ENCODE results near the gene RAB2B. TPM values are rescaled to one million over a fixed set of nuclear protein-coding genes. Genes with fewer than 3 reads are reported as not detected.
A peak's percentile ranks its signal among the peaks of the same experiment; 100 is the strongest.

The RAB2B gene
- total RNA-seq, 1 experiment from 2014 or later, result 22.8 TPM

DNA sequence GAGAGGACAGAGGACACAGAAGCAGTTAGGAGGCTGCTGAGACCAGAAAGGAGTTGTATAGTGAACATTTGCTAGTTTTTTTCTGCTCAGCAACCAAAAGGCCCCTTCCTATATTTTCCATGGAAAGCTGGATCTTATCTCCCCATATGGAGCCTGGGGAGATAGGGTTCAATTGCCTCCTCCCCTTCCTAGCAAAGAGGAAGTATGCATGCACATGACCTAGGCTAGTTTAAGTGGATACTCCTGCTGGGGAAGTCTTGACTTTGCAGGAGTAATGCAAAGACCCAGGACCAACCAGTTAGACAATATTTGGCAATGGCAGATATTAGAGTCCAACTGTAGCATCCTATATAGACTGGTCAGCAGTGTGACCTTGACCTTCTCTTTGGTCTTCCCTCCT lies 35.9 kb downstream of the RAB2B start:
- no peak for DNase-seq (ENCODE audit: unreplicated experiment)
- no TSS peak for BruUV-seq (replicated peaks)
- no peak for TF ChIP-seq CTCF (IDR thresholded peaks at IDR 0.05; ENCODE audit: unreplicated experiment)
- ChIA-PET CTCF (interaction anchor here (1.2 kb wide), 1 partner anchor 14 kb away, joined by 3 read pairs; no protein-coding TSS in a partner anchor), POLR2A (no interaction called here)
- intact Hi-C loops (cut with micrococcal nuclease), result no loop called here
- no peaks in the 10 kb centered on the region for H3K27me3 Mint-ChIP-seq (ENCODE audit: insufficient read depth, unreplicated experiment)
- H3K4me3 Mint-ChIP-seq (ENCODE audit: unreplicated experiment), result no peak overlapping the region
- H3K9me3 Mint-ChIP-seq (ENCODE audit: unreplicated experiment), result no peaks in the 10 kb centered on the region
- H3K36me3 Mint-ChIP-seq (ENCODE audit: insufficient read depth, unreplicated experiment), result peaks cover 30% of the 10 kb centered on the region
- H3K27ac Mint-ChIP-seq (ENCODE audit: low read depth, unreplicated experiment), result no peak overlapping the region
- H3K4me1 Mint-ChIP-seq (ENCODE audit: insufficient read depth, unreplicated experiment), result peaks cover 19% of the 10 kb centered on the region

- no peaks in the 10 kb centered on the region for H3K9me3 Mint-ChIP-seq (ENCODE audit: unreplicated experiment)
- no peak for TF ChIP-seq CTCF (IDR thresholded peaks at IDR 0.05; ENCODE audit: unreplicated experiment)
- ChIA-PET POLR2A (interaction anchor here (0.6 to 5.5 kb wide), 19 partner anchors 9 to 424 kb away, joined by 3 to 138 read pairs (median 4); partner anchors contain the start of genes CHD8, METTL3, RAB2B and SUPT16H), CTCF (interaction anchor here (1.0 to 3.6 kb wide), 6 partner anchors 11 to 124 kb away, joined by 3 to 60 read pairs (median 4); partner anchors contain the start of gene CHD8)
- intact Hi-C loops (cut with micrococcal nuclease), result loop anchor here (2.0 kb wide), 1 partner anchor 18 kb away; no protein-coding TSS in a partner anchor
- H3K36me3 Mint-ChIP-seq (ENCODE audit: insufficient read depth, unreplicated experiment), result peaks cover 46% of the 10 kb centered on the region
- TSS peak; percentile 83 for BruUV-seq (replicated peaks)
- peak; percentile 99 for DNase-seq (ENCODE audit: unreplicated experiment)
- peak overlapping the region; percentile 93 for H3K27ac Mint-ChIP-seq (ENCODE audit: low read depth, unreplicated experiment)
- H3K27me3 Mint-ChIP-seq (ENCODE audit: insufficient read depth, unreplicated experiment), result no peaks in the 10 kb centered on the region
- peaks cover 26% of the 10 kb centered on the region for H3K4me1 Mint-ChIP-seq (ENCODE audit: insufficient read depth, unreplicated experiment)
- H3K4me3 Mint-ChIP-seq (ENCODE audit: unreplicated experiment), result peak overlapping the region; percentile 83
These were observed 39.5 kb downstream of the RAB2B start for GRCh38 chr14:21437063-21437901.

- no TSS peak for BruUV-seq (replicated peaks)
- Mint-ChIP-seq H3K27me3 (ENCODE audit: insufficient read depth, unreplicated experiment) (no peaks in the 10 kb centered on the region), H3K36me3 (ENCODE audit: insufficient read depth, unreplicated experiment) (peaks cover 49% of the 10 kb centered on the region), H3K27ac (ENCODE audit: low read depth, unreplicated experiment) (peak overlapping the region; percentile 93), H3K4me1 (ENCODE audit: insufficient read depth, unreplicated experiment) (peaks cover 21% of the 10 kb centered on the region), H3K9me3 (ENCODE audit: unreplicated experiment) (no peaks in the 10 kb centered on the region), H3K4me3 (ENCODE audit: unreplicated experiment) (peak overlapping the region; percentile 83)
- ChIA-PET CTCF (interaction anchor here (0.7 to 3.6 kb wide), 6 partner anchors 10 to 39 kb away, joined by 3 to 60 read pairs (median 4); partner anchors contain the start of gene CHD8), POLR2A (interaction anchor here (0.6 to 5.5 kb wide), 14 partner anchors 8 to 383 kb away, joined by 3 to 138 read pairs (median 8); partner anchors contain the start of genes CHD8, METTL3, RAB2B and SUPT16H)
- intact Hi-C loops (cut with micrococcal nuclease), result loop anchor here (2.0 kb wide), 1 partner anchor 18 kb away; no protein-coding TSS in a partner anchor
- TF ChIP-seq CTCF (IDR thresholded peaks at IDR 0.05; ENCODE audit: unreplicated experiment), result no peak
- no peak for DNase-seq (ENCODE audit: unreplicated experiment)
These were observed 40.1 kb downstream of the RAB2B start for GRCh38 chr14:21436567-21437062.

- intact Hi-C loops (cut with micrococcal nuclease), result no loop called here
- H3K4me3 Mint-ChIP-seq (ENCODE audit: unreplicated experiment), result no peak overlapping the region
- peaks cover 66% of the 10 kb centered on the region for H3K36me3 Mint-ChIP-seq (ENCODE audit: insufficient read depth, unreplicated experiment)
- ChIA-PET CTCF (interaction anchor here (1.1 to 1.8 kb wide), 5 partner anchors 21 to 125 kb away, joined by 3 to 7 read pairs (median 3); partner anchors contain the start of gene TOX4), POLR2A (interaction anchor here (0.6 to 2.5 kb wide), 6 partner anchors 25 to 463 kb away, joined by 3 to 11 read pairs (median 4); partner anchors contain the start of gene CHD8)
- DNase-seq (ENCODE audit: unreplicated experiment), result no peak
- H3K9me3 Mint-ChIP-seq (ENCODE audit: unreplicated experiment), result no peaks in the 10 kb centered on the region
- TSS peak; percentile 11 for BruUV-seq (replicated peaks)
- H3K27ac Mint-ChIP-seq (ENCODE audit: low read depth, unreplicated experiment), result no peak overlapping the region
- peaks cover 14% of the 10 kb centered on the region for H3K4me1 Mint-ChIP-seq (ENCODE audit: insufficient read depth, unreplicated experiment)
- H3K27me3 Mint-ChIP-seq (ENCODE audit: insufficient read depth, unreplicated experiment), result no peaks in the 10 kb centered on the region
- no peak for TF ChIP-seq CTCF (IDR thresholded peaks at IDR 0.05; ENCODE audit: unreplicated experiment)
These were observed 45.6 kb downstream of the RAB2B start for GRCh38 chr14:21431126-21431525.
